ENCODE results near the gene IDH3G.

Gene IDH3G

GRCh38 chrX:153794018-153794896, at the start of gene IDH3G, which contains the start of gene SSR4:
Gene IDH3G (minus strand): TSS chrX:153794375. CDS start chrX:153794326, 49 bp downstream.
Gene SSR4 (plus strand): TSS chrX:153794668. CDS start chrX:153794688, 20 bp downstream.
- Histone ChIP-seq H3K4me3 (ENCODE audit: low read length in 2 of 2) (peak within 1 kb of the TSS; percentile 75 to 83), H3K27me3 (ENCODE audit: control insufficient read depth in 1 of 2, insufficient read depth in 2 of 2, low read length in 2 of 2) (peaks cover 0 to 5% of the 10 kb centered on the region in 2 donors), H3K36me3 (ENCODE audit: control insufficient read depth in 2 of 2, insufficient read depth in 2 of 2, low read length in 2 of 2) (peaks cover 4 to 9% of the 10 kb centered on the region in 2 donors), H3K9me3 (ENCODE audit: control insufficient read depth in 2 of 2, low read length in 2 of 2) (no peaks in the 10 kb centered on the region), H3K4me1 (ENCODE audit: control insufficient read depth, insufficient read depth, low read length) (peaks cover 39% of the 10 kb centered on the region), H3K27ac (ENCODE audit: low read length) (peak within 1 kb of the TSS; percentile 86), H3K9ac (ENCODE audit: low read length in 2 of 2) (peak within 1 kb of the TSS; percentile 86 to 91)

- Histone ChIP-seq H3K27me3 (ENCODE audit: control insufficient read depth in 1 of 2, insufficient read depth in 2 of 2, low read length in 2 of 2) (peaks cover 0 to 5% of the 10 kb centered on the region in 2 donors), H3K36me3 (ENCODE audit: control insufficient read depth in 2 of 2, insufficient read depth in 2 of 2, low read length in 2 of 2) (no peaks in the 10 kb centered on the region), H3K27ac (ENCODE audit: low read length) (no peak overlapping the region), H3K9me3 (ENCODE audit: control insufficient read depth in 2 of 2, low read length in 2 of 2) (no peaks in the 10 kb centered on the region), H3K4me1 (ENCODE audit: control insufficient read depth, insufficient read depth, low read length) (no peaks in the 10 kb centered on the region), H3K9ac (ENCODE audit: low read length in 2 of 2) (no peak overlapping the region), H3K4me3 (ENCODE audit: low read length in 2 of 2) (no peak overlapping the region)
Observed at GRCh38 chrX:153836921-153837320, 42.7 kb upstream of the IDH3G start.

- Histone ChIP-seq H3K4me1 (ENCODE audit: control insufficient read depth, insufficient read depth, low read length) (peaks cover 9% of the 10 kb centered on the region), H3K4me3 (ENCODE audit: low read length in 2 of 2) (no peak overlapping the region), H3K9ac (ENCODE audit: low read length in 2 of 2) (no peak overlapping the region), H3K36me3 (ENCODE audit: control insufficient read depth in 2 of 2, insufficient read depth in 2 of 2, low read length in 2 of 2) (no peaks in the 10 kb centered on the region), H3K27me3 (ENCODE audit: control insufficient read depth in 1 of 2, insufficient read depth in 2 of 2, low read length in 2 of 2) (peaks cover 0 to 16% of the 10 kb centered on the region in 2 donors), H3K9me3 (ENCODE audit: control insufficient read depth in 2 of 2, low read length in 2 of 2) (no peaks in the 10 kb centered on the region), H3K27ac (ENCODE audit: low read length) (no peak overlapping the region)
Observed at GRCh38 chrX:153832728-153833127, 38.6 kb upstream of the IDH3G start.

GRCh38 chrX:153831429-153832150, 37.4 kb upstream of the IDH3G start:
- Histone ChIP-seq H3K27me3 (ENCODE audit: control insufficient read depth in 1 of 2, insufficient read depth in 2 of 2, low read length in 2 of 2) (peaks cover 0 to 17% of the 10 kb centered on the region in 2 donors), H3K4me1 (ENCODE audit: control insufficient read depth, insufficient read depth, low read length) (peaks cover 9% of the 10 kb centered on the region), H3K27ac (ENCODE audit: low read length) (no peak overlapping the region), H3K4me3 (ENCODE audit: low read length in 2 of 2) (no peak overlapping the region), H3K9me3 (ENCODE audit: control insufficient read depth in 2 of 2, low read length in 2 of 2) (no peaks in the 10 kb centered on the region), H3K36me3 (ENCODE audit: control insufficient read depth in 2 of 2, insufficient read depth in 2 of 2, low read length in 2 of 2) (no peaks in the 10 kb centered on the region), H3K9ac (ENCODE audit: low read length in 2 of 2) (no peak overlapping the region)

GRCh38 chrX:153830640-153831428, 36.7 kb upstream of the IDH3G start:
- Histone ChIP-seq H3K4me1 (ENCODE audit: control insufficient read depth, insufficient read depth, low read length) (peaks cover 9% of the 10 kb centered on the region), H3K4me3 (ENCODE audit: low read length in 2 of 2) (peak overlapping the region in 1 of 2 donors; percentile 52), H3K27ac (ENCODE audit: low read length) (no peak overlapping the region), H3K27me3 (ENCODE audit: control insufficient read depth in 1 of 2, insufficient read depth in 2 of 2, low read length in 2 of 2) (peaks cover 0 to 17% of the 10 kb centered on the region in 2 donors), H3K9ac (ENCODE audit: low read length in 2 of 2) (no peak overlapping the region), H3K9me3 (ENCODE audit: control insufficient read depth in 2 of 2, low read length in 2 of 2) (no peaks in the 10 kb centered on the region), H3K36me3 (ENCODE audit: control insufficient read depth in 2 of 2, insufficient read depth in 2 of 2, low read length in 2 of 2) (no peaks in the 10 kb centered on the region)

- Histone ChIP-seq H3K4me3 (ENCODE audit: low read length in 2 of 2) (peak within 1 kb of the TSS; percentile 57 to 68), H3K27me3 (ENCODE audit: control insufficient read depth in 1 of 2, insufficient read depth in 2 of 2, low read length in 2 of 2) (peaks cover 0 to 17% of the 10 kb centered on the region in 2 donors), H3K36me3 (ENCODE audit: control insufficient read depth in 2 of 2, insufficient read depth in 2 of 2, low read length in 2 of 2) (no peaks in the 10 kb centered on the region), H3K4me1 (ENCODE audit: control insufficient read depth, insufficient read depth, low read length) (peaks cover 9% of the 10 kb centered on the region), H3K9ac (ENCODE audit: low read length in 2 of 2) (peak within 1 kb of the TSS in 1 of 2 donors; percentile 33), H3K9me3 (ENCODE audit: control insufficient read depth in 2 of 2, low read length in 2 of 2) (no peaks in the 10 kb centered on the region), H3K27ac (ENCODE audit: low read length) (no peak within 1 kb of the TSS)
Observed at GRCh38 chrX:153829799-153830639, 35.8 kb upstream of the IDH3G start, which contains the start of gene PDZD4. Gene PDZD4 (minus strand): TSS chrX:153830544. CDS start chrX:153830298, 246 bp downstream.

GRCh38 chrX:153829549-153829798, 35.3 kb upstream of the IDH3G start:
- peak overlapping the region in 1 of 2 donors; percentile 33 for H3K9ac ChIP-seq (ENCODE audit: low read length in 2 of 2)
- H3K36me3 ChIP-seq (ENCODE audit: control insufficient read depth in 2 of 2, insufficient read depth in 2 of 2, low read length in 2 of 2): no peaks in the 10 kb centered on the region
- H3K4me1 ChIP-seq (ENCODE audit: control insufficient read depth, insufficient read depth, low read length): peaks cover 9% of the 10 kb centered on the region
- peaks cover 0 to 17% of the 10 kb centered on the region in 2 donors for H3K27me3 ChIP-seq (ENCODE audit: control insufficient read depth in 1 of 2, insufficient read depth in 2 of 2, low read length in 2 of 2)
- peak overlapping the region; percentile 57 to 68 for H3K4me3 ChIP-seq (ENCODE audit: low read length in 2 of 2)
- no peaks in the 10 kb centered on the region for H3K9me3 ChIP-seq (ENCODE audit: control insufficient read depth in 2 of 2, low read length in 2 of 2)
- H3K27ac ChIP-seq (ENCODE audit: low read length): no peak overlapping the region

- Histone ChIP-seq H3K9ac (ENCODE audit: low read length in 2 of 2) (peak overlapping the region; percentile 36 to 38), H3K4me3 (ENCODE audit: low read length in 2 of 2) (peak overlapping the region; percentile 57 to 68), H3K27ac (ENCODE audit: low read length) (peak overlapping the region; percentile 41), H3K9me3 (ENCODE audit: control insufficient read depth in 2 of 2, low read length in 2 of 2) (no peaks in the 10 kb centered on the region), H3K4me1 (ENCODE audit: control insufficient read depth, insufficient read depth, low read length) (peaks cover 9% of the 10 kb centered on the region), H3K36me3 (ENCODE audit: control insufficient read depth in 2 of 2, insufficient read depth in 2 of 2, low read length in 2 of 2) (no peaks in the 10 kb centered on the region), H3K27me3 (ENCODE audit: control insufficient read depth in 1 of 2, insufficient read depth in 2 of 2, low read length in 2 of 2) (peaks cover 0 to 18% of the 10 kb centered on the region in 2 donors)
Observed at GRCh38 chrX:153828723-153829548, 34.8 kb upstream of the IDH3G start.

GRCh38 chrX:153828308-153828707, 34.1 kb upstream of the IDH3G start:
- H3K9ac ChIP-seq (ENCODE audit: low read length in 2 of 2): peak overlapping the region; percentile 36 to 38
- H3K27me3 ChIP-seq (ENCODE audit: control insufficient read depth in 1 of 2, insufficient read depth in 2 of 2, low read length in 2 of 2): peaks cover 0 to 22% of the 10 kb centered on the region in 2 donors
- peak overlapping the region; percentile 41 for H3K27ac ChIP-seq (ENCODE audit: low read length)
- H3K4me1 ChIP-seq (ENCODE audit: control insufficient read depth, insufficient read depth, low read length): peaks cover 9% of the 10 kb centered on the region
- H3K4me3 ChIP-seq (ENCODE audit: low read length in 2 of 2): peak overlapping the region; percentile 49 to 68
- no peaks in the 10 kb centered on the region for H3K36me3 ChIP-seq (ENCODE audit: control insufficient read depth in 2 of 2, insufficient read depth in 2 of 2, low read length in 2 of 2)
- no peaks in the 10 kb centered on the region for H3K9me3 ChIP-seq (ENCODE audit: control insufficient read depth in 2 of 2, low read length in 2 of 2)
